Stimulated activated CD4-positive, alpha-beta T cell treated with anti-CD3 and anti-CD28 coated beads, Interleukin-4, amount 100 ng/mL, for 1 hour (primary cell): ENCODE results near the gene THAP7.
"Not testable (repeated sequence)": the region's sequence is repeated elsewhere in the genome, so short reads cannot be mapped to it uniquely, and the experiment has no call there.

ENCODE experiments used
- DNase-seq: peaks from one replicate; pipeline ENCODE4 v3.0.0-alpha.2; 2020

THAP7 gene

GRCh38 chr22:21001601-21002325 lies at the start of gene THAP7:
TSS of gene THAP7 (minus strand) at chr22:21002118. CDS start at chr22:21001911, 207 bp downstream.
- DNase-seq = peak; percentile 98

GRCh38 chr22:21051145-21051830 lies 49.4 kb upstream of the THAP7 start:
- DNase-seq = no peak

DNA sequence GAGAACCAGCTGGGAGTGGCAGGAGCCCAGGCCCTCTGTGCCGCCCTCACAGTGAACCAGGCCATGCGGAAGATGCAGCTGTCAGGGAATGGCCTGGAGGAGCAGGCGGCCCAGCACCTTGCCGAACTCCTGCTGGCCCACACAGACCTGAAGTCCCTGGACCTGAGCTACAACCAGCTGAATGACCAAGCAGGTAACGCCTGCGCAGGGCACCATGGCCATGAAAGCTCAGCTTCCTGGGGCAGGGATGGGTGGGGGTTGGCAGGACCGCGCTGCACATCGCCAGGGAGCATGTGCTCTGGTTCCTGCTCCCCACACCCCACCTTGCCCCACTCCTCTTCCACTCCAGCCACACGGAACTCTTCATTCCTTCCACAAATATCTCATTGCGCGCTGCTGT lies 47.0 kb upstream of the THAP7 start:
- not testable (repeated sequence) for DNase-seq

DNA sequence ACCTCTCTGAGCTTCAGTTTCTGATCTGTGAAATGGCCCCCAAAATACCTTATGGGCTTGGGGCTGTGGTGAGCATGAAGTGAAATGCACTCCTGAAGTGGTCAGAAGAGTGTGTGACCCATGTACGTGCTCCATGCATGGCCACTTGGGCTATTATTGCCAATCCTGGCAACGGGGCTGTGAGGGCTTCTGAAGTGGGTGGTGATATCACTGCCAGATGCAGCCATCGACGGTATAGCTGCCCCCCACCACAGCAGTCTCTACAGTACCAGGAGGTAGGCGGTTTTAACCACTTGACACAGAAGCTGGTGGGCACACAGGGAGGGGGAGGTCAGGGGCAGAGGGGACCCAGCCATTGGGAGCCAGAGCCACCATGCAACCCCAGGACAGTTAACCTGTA lies 46.5 kb upstream of the THAP7 start:
- DNase-seq = not testable (repeated sequence)

- no peak for DNase-seq
Measured at GRCh38 chr22:21047730-21048129, 45.8 kb upstream of the THAP7 start.

GRCh38 chr22:21047035-21047661 lies 45.2 kb upstream of the THAP7 start:
- DNase-seq = no peak

DNA sequence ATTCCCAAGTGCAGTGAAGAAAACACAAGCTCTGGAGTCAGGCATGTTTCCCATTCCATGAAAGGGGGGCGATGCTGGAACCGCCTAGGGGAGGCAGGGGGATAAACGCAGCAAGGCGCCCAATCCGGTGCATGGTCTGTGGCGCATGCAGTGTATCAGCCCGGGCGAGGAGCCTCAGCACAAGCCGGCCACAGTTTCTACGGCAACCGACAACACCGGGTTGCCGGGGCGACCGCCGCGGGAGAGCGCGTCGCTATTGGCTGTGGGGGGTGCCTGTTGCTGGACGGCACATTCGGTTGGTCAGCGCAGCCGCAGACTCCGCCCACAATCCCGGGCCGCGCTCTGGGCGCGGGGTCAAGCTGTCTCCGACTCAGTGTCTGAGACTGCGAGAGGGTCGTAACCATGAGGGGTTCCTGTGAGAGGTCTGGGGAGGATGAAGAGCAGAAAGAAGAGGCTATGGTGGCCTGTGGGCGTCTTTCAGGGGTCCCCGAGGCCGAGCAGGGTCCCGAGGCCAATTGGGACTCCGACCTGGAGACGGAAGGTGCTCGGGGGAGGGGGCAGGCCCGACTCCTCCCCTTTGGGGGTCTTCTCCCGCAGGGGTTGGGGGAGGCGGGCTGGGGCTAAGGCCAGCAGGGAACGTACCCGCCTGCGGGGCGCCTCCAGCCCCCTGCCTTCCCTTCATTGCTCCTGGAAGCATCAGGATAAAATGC lies 43.8 kb upstream of the THAP7 start, which contains the start of gene LRRC74B:
Gene LRRC74B, plus strand, starts transcription at position 362 of the 710 bp plus-strand sequence. Its CDS starts 41 bp downstream, at position 403.
- DNase-seq = peak; percentile 62

- DNase-seq = no peak
Measured at GRCh38 chr22:21044931-21045584, 43.1 kb upstream of the THAP7 start.

DNA sequence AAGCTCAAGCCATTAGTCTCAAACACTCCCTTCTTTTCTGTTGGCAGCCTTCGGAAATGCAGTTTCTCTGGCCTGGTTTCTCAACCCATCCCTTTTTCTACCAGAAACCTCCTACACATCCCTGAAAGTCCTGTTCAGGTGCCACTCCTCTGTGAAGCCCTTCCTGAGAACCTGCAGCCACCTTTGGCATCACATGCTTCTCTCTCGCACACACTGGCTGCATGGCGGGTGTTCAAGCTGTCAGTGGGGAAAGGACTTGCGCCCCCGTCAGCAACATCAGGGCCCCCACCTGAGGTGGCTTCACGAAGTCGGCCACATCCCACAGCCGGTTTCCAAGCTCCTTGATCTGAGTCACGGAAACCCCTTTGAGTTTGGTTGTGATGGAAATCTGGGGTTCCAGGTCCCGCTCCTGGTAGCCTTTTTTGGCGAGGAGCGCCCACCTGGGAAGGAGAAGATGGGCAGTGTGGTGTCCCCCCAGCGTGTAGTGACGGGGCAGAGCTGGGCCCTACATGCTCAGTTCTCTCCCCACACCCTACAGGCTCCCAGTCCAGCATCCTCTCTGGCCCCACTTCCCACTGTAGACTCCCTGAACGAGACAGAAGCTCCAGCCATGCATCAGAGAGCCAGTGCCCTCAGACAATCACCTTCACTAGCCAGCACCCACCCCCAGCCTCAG lies 42.1 kb upstream of the THAP7 start:
- DNase-seq = no peak

DNA sequence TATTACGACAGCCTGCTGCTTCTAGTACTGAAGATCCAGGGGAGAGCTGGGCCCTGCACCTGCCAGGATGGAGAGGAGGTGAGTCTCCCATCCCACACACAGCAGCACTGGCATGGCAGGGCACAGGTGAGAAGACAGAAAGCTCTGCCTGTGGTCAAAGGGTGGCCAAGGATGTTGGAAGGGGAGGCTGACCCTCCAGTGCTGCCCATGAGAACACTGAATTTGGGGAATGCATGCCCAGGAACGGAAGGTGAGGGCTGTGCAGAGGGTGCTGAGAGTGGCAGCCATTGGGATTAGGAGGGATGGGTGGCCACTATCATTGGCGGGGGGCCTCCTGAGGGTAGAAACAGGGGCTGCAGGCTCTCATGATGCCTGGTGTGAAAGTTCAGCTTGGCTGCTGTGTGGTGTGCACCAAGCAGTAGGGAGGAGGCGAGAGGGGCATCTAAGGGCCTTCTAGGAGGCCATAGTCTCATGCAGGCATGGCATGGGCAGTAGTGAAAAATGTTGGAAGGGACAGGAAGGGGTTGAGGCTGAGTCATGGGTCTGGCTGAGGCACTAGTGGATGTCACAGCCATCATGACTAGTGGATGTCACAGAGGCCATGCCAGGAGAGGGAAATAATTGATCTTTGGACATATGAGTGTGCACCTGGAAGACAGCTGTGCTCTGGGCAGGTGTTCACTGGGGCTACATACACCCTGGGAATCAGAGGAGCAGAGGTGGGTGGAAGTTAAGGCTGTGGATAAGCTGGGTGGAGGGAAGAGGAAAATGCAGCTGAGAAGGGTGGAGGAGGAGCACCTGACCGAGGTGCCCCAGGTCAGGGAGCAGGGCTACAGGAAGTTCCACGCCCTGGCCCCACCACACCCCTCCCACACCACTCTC lies 41.3 kb upstream of the THAP7 start:
- no peak for DNase-seq

DNA sequence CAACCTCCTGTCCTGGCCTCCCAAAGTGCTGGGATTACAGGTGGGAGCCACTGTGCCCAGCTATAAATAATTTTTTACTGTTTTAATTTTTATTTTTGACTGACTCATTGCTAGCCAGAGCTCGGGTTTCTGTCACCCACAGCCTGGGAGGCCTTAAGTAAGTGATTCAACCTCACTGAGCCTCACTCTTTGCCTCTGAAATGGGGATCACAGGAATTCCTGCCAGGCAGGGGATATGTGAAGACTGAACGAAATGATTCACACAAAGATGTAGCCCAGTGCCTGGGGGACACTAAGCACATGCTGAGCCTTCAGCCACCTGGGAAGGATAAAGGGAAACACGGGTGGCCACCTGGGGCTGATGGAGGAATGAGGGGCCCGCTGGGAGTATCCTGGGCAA lies 40.0 kb upstream of the THAP7 start:
- DNase-seq = no peak

DNA sequence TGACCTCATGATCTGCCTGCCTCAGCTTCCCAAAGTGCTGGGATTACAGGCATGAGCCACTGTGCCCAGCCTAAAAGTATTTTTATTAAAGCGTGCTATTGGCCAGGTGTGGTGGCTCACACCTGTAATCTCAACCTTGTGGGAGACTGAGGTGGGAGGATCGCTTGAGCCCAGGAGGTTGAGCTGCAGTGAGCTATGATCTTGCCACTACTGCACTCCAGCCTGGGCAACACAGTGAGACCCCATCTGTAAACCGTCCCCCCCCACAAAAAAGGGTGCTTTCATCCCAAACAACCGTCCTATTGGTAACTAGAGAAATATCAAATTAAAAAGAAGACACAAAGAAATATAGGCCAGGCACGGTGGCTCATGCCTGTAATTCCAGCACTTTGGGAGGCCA lies 37.2 kb upstream of the THAP7 start:
- not testable (repeated sequence) for DNase-seq

- no peak for DNase-seq
Measured at GRCh38 chr22:21038405-21038804, 36.5 kb upstream of the THAP7 start.

- DNase-seq = no peak
Measured at GRCh38 chr22:21034989-21035388, 33.1 kb upstream of the THAP7 start.

GRCh38 chr22:21033895-21034294 lies 32.0 kb upstream of the THAP7 start:
- no peak for DNase-seq

GRCh38 chr22:21032868-21033688 lies 31.2 kb upstream of the THAP7 start:
- DNase-seq = no peak

DNA sequence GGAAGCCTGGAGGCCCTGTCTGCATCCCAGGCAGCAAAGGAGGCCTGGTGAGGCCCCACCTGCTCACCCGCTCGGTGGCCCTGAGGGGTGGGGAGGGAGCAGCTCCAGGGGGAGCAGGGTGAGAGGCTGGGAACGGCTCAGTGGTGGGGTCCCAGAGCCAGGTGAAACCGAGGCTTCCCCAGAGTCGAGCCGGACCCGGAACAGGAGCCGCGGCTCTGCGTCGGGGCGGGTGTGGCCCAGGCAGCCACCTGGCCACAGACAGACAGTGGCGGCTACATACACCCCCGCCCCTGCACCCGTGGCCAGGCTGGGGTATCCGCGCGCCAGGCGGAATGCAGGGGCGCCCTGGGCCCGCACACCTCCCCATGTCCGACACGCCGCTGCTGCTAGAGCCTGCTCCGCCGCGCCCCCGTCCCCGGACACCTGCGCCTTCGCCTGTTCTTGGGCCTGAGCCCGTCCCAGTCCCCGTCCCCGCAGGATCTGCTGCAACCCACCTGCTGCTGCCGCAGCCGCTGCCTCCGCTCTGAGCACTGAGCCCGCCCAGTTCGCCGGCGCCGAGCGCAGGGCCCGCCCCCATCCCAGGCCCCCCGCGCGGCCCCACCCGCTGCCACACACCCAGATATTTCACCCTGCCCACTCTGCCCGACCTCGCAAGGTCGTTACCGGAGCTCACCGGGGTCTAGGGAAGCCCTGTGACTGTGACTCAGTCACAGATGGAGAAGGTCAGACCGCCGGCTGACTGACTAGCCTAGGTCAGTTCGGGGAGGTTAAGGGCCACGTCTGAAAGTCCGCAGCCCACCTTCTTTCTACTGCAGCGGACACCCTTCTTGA lies 30.3 kb upstream of the THAP7 start, which contains the start of gene SLC7A4:
Gene SLC7A4, minus strand, starts transcription at position 525 of the 831 bp plus-strand sequence. CDS start 749 bp downstream, outside the sequence.
- peak; percentile 7 for DNase-seq

DNA sequence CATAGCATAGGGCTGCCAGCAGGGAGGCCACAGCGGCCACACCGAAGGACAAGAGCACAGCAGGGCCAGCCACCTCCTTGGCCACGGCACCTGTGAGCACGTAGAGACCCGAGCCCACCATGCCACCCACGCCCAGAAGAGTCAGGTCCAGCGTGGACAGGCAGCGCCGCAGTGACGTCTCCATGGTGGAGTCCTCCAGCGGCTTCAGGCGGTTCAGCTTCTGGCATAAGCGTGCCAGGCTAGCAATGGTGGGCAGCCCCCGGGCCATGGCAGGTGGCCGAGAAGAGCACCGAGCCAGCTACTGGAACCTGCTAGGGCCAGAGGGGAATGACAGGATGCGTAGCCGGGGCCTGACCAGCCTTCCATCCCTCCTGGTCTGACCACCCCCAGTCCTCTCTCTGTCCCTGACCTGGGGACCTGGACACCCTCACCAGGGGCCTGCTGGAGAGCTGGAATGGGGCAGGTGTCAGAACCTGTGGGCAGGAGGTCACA lies 29.7 kb upstream of the THAP7 start:
- DNase-seq = no peak
